ENCODE results near the gene FGB.

- TF ChIP-seq POLR2A (IDR thresholded peaks at IDR 0.05) (no peak), EP300 (IDR thresholded peaks at IDR 0.05) (no peak)
- TF ChIP-seq, protein P1, sequence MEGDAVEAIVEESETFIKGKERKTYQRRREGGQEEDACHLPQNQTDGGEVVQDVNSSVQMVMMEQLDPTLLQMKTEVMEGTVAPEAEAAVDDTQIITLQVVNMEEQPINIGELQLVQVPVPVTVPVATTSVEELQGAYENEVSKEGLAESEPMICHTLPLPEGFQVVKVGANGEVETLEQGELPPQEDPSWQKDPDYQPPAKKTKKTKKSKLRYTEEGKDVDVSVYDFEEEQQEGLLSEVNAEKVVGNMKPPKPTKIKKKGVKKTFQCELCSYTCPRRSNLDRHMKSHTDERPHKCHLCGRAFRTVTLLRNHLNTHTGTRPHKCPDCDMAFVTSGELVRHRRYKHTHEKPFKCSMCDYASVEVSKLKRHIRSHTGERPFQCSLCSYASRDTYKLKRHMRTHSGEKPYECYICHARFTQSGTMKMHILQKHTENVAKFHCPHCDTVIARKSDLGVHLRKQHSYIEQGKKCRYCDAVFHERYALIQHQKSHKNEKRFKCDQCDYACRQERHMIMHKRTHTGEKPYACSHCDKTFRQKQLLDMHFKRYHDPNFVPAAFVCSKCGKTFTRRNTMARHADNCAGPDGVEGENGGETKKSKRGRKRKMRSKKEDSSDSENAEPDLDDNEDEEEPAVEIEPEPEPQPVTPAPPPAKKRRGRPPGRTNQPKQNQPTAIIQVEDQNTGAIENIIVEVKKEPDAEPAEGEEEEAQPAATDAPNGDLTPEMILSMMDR (IDR thresholded peaks at IDR 0.05) = no peak
Measured at GRCh38 chr4:154597798-154598774, 35.3 kb downstream of the FGB start.
